MM.1S (cell line): Measurements from ENCODE around the gene LRRC34.

Source experiments
- DNase-seq: peaks from one replicate; pipeline ENCODE4 v3.0.0-alpha.2; 2015
- H2AFZ ChIP-seq: fragments of 300-600 bp; sonication (generic); 2 replicates; pipeline ENCODE4 v1.6.0; 2016; ENCODE audit warnings: antibody characterized with exemption, low read length
- H3F3A ChIP-seq: fragments of 300-600 bp; sonication (generic); 2 replicates; pipeline ENCODE4 v1.6.1; 2016; ENCODE audit warnings: mild to moderate bottlenecking, antibody characterized with exemption, low read length, moderate library complexity, mixed read lengths; ENCODE audit not compliant: insufficient read depth
- H3K27ac ChIP-seq: fragments of 300-600 bp; sonication (generic); 2 replicates; pipeline ENCODE4 v1.5.1; 2016; ENCODE audit warnings: mild to moderate bottlenecking, low read length
- H3K27me3 ChIP-seq: fragments of 300-600 bp; sonication (generic); replicated peaks from 2 replicates; pipeline ENCODE4 v1.6.0; 2016; ENCODE audit warnings: low read length; ENCODE audit not compliant: insufficient read depth
- H3K36me3 ChIP-seq: fragments of 300-600 bp; sonication (generic); replicated peaks from 2 replicates; pipeline ENCODE4 v1.6.1; 2016; ENCODE audit warnings: mild to moderate bottlenecking, low read length, mixed read lengths; ENCODE audit not compliant: insufficient read depth
- H3K4me1 ChIP-seq: fragments of 300-600 bp; sonication (generic); 2 replicates; pipeline ENCODE4 v1.6.1; 2016; ENCODE audit warnings: low read length, mixed read lengths
- H3K4me2 ChIP-seq: fragments of 300-600 bp; sonication (generic); 2 replicates; pipeline ENCODE4 v1.6.0; 2016; ENCODE audit warnings: low read depth, low read length
- H3K4me3 ChIP-seq: fragments of 300-600 bp; sonication (generic); 2 replicates; pipeline ENCODE4 v1.5.1; 2016; ENCODE audit warnings: low read length, mixed read lengths
- H3K79me2 ChIP-seq: fragments of 300-600 bp; sonication (generic); 2 replicates; pipeline ENCODE4 v1.6.1; 2016; ENCODE audit warnings: mixed run types, low read length, mixed read lengths
- H3K9ac ChIP-seq: fragments of 300-600 bp; sonication (generic); 2 replicates; pipeline ENCODE4 v1.6.1; 2016; ENCODE audit warnings: low read length, mixed read lengths
- H3K9me2 ChIP-seq: fragments of 300-600 bp; sonication (generic); replicated peaks from 2 replicates; pipeline ENCODE4 v1.6.1; 2016; ENCODE audit warnings: mild to moderate bottlenecking, low read length, mixed read lengths; ENCODE audit not compliant: insufficient read depth
- H3K9me3 ChIP-seq: fragments of 300-600 bp; sonication (generic); replicated peaks from 2 replicates; pipeline ENCODE4 v1.6.1; 2016; ENCODE audit warnings: mild to moderate bottlenecking, low read length, mixed read lengths; ENCODE audit not compliant: insufficient read depth
- H4K20me1 ChIP-seq: fragments of 300-600 bp; sonication (generic); 2 replicates; pipeline ENCODE4 v1.6.1; 2016; ENCODE audit warnings: mild to moderate bottlenecking, low read length, moderate library complexity, mixed read lengths; ENCODE audit not compliant: insufficient read depth
- EZH2 ChIP-seq: fragments of 300-600 bp; sonication (generic); optimal IDR thresholded peaks from 2 replicates; pipeline ENCODE3; 2017; ENCODE audit warnings: low read depth, mild to moderate bottlenecking, antibody characterized with exemption, low read length, mixed read lengths
- EZH2phosphoT487 ChIP-seq: fragments of 300-600 bp; sonication (generic); IDR thresholded peaks from 2 replicates; pipeline ENCODE4 v1.6.1; 2018; ENCODE audit warnings: antibody characterized with exemption, low read length
- TF ChIP-seq, protein P1 (sequence below): fragments of 300-600 bp; sonication (generic); IDR thresholded peaks from 2 replicates; pipeline ENCODE4 v1.5.1; 2016; ENCODE audit warnings: antibody characterized with exemption, low read length, mixed read lengths

Gene LRRC34

DNA sequence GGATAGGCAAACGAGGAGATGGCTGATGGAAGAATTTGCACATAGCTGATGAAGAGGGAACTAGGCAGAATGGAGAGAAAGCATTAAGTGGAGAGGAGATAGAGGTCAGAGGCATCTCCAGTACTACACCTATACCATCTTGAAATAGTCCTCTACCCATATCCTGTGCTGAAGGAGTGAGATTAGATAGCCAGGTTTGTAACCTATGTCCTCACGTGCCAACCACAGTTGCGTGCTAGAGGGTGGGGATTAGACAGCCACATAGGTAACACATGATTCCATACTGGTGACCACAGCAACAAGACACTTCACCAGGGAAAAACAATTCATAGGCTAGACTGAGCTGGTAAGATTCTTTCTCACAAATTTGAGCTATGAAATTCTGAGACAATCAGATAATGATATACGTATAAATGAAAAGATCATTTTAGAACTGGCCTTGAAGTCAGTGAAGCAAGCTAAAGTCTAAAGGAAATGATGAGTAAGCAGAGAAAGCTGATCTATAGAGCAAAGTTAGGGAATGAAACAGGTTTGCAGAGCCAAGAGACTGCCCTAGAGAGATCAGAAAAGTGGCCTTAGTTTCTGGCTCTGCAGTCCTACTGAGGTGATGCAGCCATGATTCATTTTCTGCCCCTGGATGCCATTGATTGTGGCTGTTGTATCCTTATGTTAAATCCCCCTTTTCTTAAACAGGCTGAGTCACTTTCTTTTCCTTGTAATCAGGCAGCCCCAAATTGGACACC lies 21.8 kb downstream of the LRRC34 start:
- no peaks in the 10 kb centered on the region for H3K27me3 ChIP-seq
- H3K79me2 ChIP-seq: no peaks in the 10 kb centered on the region
- H3K9me2 ChIP-seq: no peaks in the 10 kb centered on the region
- H2AFZ ChIP-seq: no peak overlapping the region
- H3K9ac ChIP-seq: no peak overlapping the region
- no peak overlapping the region for H3K27ac ChIP-seq
- no peaks in the 10 kb centered on the region for H3F3A ChIP-seq
- TF ChIP-seq, protein P1, sequence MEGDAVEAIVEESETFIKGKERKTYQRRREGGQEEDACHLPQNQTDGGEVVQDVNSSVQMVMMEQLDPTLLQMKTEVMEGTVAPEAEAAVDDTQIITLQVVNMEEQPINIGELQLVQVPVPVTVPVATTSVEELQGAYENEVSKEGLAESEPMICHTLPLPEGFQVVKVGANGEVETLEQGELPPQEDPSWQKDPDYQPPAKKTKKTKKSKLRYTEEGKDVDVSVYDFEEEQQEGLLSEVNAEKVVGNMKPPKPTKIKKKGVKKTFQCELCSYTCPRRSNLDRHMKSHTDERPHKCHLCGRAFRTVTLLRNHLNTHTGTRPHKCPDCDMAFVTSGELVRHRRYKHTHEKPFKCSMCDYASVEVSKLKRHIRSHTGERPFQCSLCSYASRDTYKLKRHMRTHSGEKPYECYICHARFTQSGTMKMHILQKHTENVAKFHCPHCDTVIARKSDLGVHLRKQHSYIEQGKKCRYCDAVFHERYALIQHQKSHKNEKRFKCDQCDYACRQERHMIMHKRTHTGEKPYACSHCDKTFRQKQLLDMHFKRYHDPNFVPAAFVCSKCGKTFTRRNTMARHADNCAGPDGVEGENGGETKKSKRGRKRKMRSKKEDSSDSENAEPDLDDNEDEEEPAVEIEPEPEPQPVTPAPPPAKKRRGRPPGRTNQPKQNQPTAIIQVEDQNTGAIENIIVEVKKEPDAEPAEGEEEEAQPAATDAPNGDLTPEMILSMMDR: no peak
- TF ChIP-seq EZH2phosphoT487 (no peak), EZH2 (no peak)
- peaks cover 9% of the 10 kb centered on the region; the same call in 1 of the 2 replicates for H3K36me3 ChIP-seq
- DNase-seq: no peak
- no peaks in the 10 kb centered on the region for H3K9me3 ChIP-seq
- H3K4me1 ChIP-seq: no peaks in the 10 kb centered on the region
- H3K4me3 ChIP-seq: no peak overlapping the region
- H4K20me1 ChIP-seq: no peaks in the 10 kb centered on the region
- H3K4me2 ChIP-seq: no peak overlapping the region

DNA sequence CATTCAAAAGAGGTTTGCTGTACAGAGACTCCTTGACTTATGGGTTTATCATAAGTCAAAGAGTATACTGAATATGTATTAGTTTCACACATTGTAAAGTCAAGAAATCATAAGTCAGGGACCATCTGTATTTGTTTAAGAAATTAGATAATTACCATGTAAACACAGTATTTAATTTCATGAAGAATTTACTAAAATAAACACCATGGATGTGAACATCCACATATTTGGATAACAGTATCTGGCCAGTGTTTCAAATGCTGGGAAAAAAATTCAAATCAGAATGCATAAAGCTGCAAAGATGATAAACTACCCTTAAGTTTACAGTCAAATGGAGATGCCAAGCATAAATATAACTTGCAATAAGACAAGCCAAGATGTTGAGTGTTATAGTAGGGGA lies 22.5 kb downstream of the LRRC34 start:
- DNase-seq: no peak
- TF ChIP-seq, protein P1: no peak
- TF ChIP-seq EZH2 (no peak), EZH2phosphoT487 (no peak)
- H3K4me3 ChIP-seq: no peak overlapping the region
- no peaks in the 10 kb centered on the region for H4K20me1 ChIP-seq
- no peaks in the 10 kb centered on the region for H3K79me2 ChIP-seq
- no peaks in the 10 kb centered on the region for H3K9me2 ChIP-seq
- H3K9me3 ChIP-seq: no peaks in the 10 kb centered on the region
- H3K27ac ChIP-seq: no peak overlapping the region
- no peaks in the 10 kb centered on the region for H3K27me3 ChIP-seq
- no peak overlapping the region for H2AFZ ChIP-seq
- H3K4me1 ChIP-seq: no peaks in the 10 kb centered on the region
- no peak overlapping the region for H3K4me2 ChIP-seq
- no peak overlapping the region for H3K9ac ChIP-seq
- peaks cover 12% of the 10 kb centered on the region; the same call in 1 of the 2 replicates for H3K36me3 ChIP-seq
- H3F3A ChIP-seq: no peaks in the 10 kb centered on the region

DNA sequence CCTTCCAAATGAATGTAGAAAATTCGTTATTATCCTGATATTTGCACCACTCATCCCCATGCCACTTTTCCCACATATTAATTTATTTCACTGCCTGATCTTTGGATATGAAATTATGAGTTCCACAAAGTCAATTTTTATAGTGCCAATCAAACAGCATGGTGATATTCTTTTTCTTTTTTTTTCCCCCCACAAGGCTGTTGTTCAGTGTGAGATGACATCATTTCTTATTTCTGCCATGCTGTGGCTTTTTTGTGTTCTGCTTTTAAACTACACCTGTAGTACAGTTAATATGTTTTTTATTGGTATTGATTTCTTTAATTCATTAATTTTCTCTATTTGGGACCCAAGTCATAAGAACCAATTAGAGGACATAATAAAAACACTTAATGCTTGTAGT lies 24.9 kb downstream of the LRRC34 start:
- Histone ChIP-seq H3K27ac (no peak overlapping the region), H3K9ac (no peak overlapping the region), H3K9me3 (no peaks in the 10 kb centered on the region), H3K4me1 (no peaks in the 10 kb centered on the region), H3F3A (no peaks in the 10 kb centered on the region), H3K36me3 (peaks cover 24% of the 10 kb centered on the region; the same call in 1 of the 2 replicates), H2AFZ (no peak overlapping the region), H3K9me2 (no peaks in the 10 kb centered on the region), H3K4me2 (no peak overlapping the region), H3K27me3 (no peaks in the 10 kb centered on the region), H3K4me3 (no peak overlapping the region), H3K79me2 (no peaks in the 10 kb centered on the region), H4K20me1 (no peaks in the 10 kb centered on the region)
- TF ChIP-seq EZH2phosphoT487: no peak
- TF ChIP-seq EZH2: no peak
- TF ChIP-seq, protein P1: no peak
- DNase-seq: no peak
